Activated CD8-positive, alpha-beta T cell treated with anti-CD3 and anti-CD28 coated beads, Interleukin-2, amount 10 ng/mL, durations not matched to agents 7 days and 5 days (primary cell): ENCODE results near the gene PBXIP1. TPM values are rescaled to one million over a fixed set of nuclear protein-coding genes. Genes with fewer than 3 reads are reported as not detected.

Experiments
- ATAC-seq: fragments of 150-1000 bp; cut with Tn5 transposase; one replicate; pipeline ENCODE4 v1.10.0; 2021; ENCODE audit warnings: moderate library complexity
- CTCF ChIA-PET: fragments of 350-600 bp; sonication (Branson Sonifier 250); formaldehyde crosslinking; loops from one replicate; lab custom pipeline; 2021; ENCODE audit warnings: antibody characterized with exemption; lab: Charles Lee
- POLR2A ChIA-PET: fragments of 350-600 bp; sonication (Branson Sonifier 250); formaldehyde crosslinking; loops from one replicate; lab custom pipeline; 2021; ENCODE audit warnings: antibody characterized with exemption; lab: Charles Lee
- DNase-seq: peaks from one replicate; pipeline ENCODE4 v3.0.0-alpha.2; 2020
- H3K27ac Mint-ChIP-seq: one replicate; pipeline ENCODE4 v1.8.0; 2021; ENCODE audit warnings: mild to moderate bottlenecking, mixed read lengths
- H3K27me3 Mint-ChIP-seq: one replicate; pipeline ENCODE4 v1.8.0; 2021; ENCODE audit warnings: low read depth, mixed read lengths
- H3K36me3 Mint-ChIP-seq: one replicate; pipeline ENCODE4 v1.8.0; 2021; ENCODE audit warnings: low read depth, mixed read lengths
- H3K4me1 Mint-ChIP-seq: one replicate; pipeline ENCODE4 v1.8.0; 2021; ENCODE audit warnings: low read depth, mixed read lengths
- H3K4me3 Mint-ChIP-seq: one replicate; pipeline ENCODE4 v1.8.0; 2021; ENCODE audit warnings: mild to moderate bottlenecking, mixed read lengths
- H3K9me3 Mint-ChIP-seq: one replicate; pipeline ENCODE4 v1.8.0; 2022; ENCODE audit warnings: mixed read lengths; ENCODE audit not compliant: insufficient read depth
- total RNA-seq, 2 experiments: library from RNA; stranded (reverse); gene quantifications; one replicate each; pipeline ENCODE4 v1.2.3, GENCODE V29; 2021

Gene PBXIP1
- total RNA-seq, 2 experiments from 2014 or later = 44.5 to 48.2 TPM

- ChIA-PET POLR2A (interaction anchor here (0.9 to 4.2 kb wide), 5 partner anchors 10 to 37 kb away, joined by 3 to 28 read pairs (median 11); partner anchors contain the start of genes FLAD1, PBXIP1 and PYGO2), CTCF (interaction anchor here (0.7 to 4.7 kb wide), 6 partner anchors 10 to 46 kb away, joined by 3 to 22 read pairs (median 7); partner anchors contain the start of genes FLAD1, PBXIP1 and PYGO2)
- ATAC-seq (no peak), DNase-seq (no peak)
- Mint-ChIP-seq H3K4me3 (no peak overlapping the region), H3K36me3 (peaks cover 35% of the 10 kb centered on the region), H3K27me3 (no peaks in the 10 kb centered on the region), H3K9me3 (no peaks in the 10 kb centered on the region), H3K27ac (peak overlapping the region; percentile 23), H3K4me1 (peaks cover 52% of the 10 kb centered on the region)
These were observed 15.6 kb upstream of the PBXIP1 start for GRCh38 chr1:154971341-154971998.

- Mint-ChIP-seq H3K4me1 (peaks cover 52% of the 10 kb centered on the region), H3K4me3 (no peak within 1 kb of the TSS), H3K36me3 (peaks cover 36% of the 10 kb centered on the region), H3K9me3 (no peaks in the 10 kb centered on the region), H3K27ac (peak within 1 kb of the TSS; percentile 28), H3K27me3 (no peaks in the 10 kb centered on the region)
- CTCF ChIA-PET = interaction anchor here (0.7 to 3.6 kb wide), 5 partner anchors 9 to 46 kb away, joined by 3 to 16 read pairs (median 6); partner anchors contain the start of genes PBXIP1 and PYGO2
- POLR2A ChIA-PET = interaction anchor here (0.7 to 3.1 kb wide), 4 partner anchors 9 to 17 kb away, joined by 3 to 15 read pairs (median 8); partner anchors contain the start of genes PBXIP1 and PYGO2
- ATAC-seq (no peak), DNase-seq (peak; percentile 40)
These were observed 14.9 kb upstream of the PBXIP1 start, which contains the start of gene SHC1 for GRCh38 chr1:154970631-154971340. Gene SHC1 (minus strand): TSS chr1:154970747. CDS start chr1:154970526, 221 bp downstream.

DNA sequence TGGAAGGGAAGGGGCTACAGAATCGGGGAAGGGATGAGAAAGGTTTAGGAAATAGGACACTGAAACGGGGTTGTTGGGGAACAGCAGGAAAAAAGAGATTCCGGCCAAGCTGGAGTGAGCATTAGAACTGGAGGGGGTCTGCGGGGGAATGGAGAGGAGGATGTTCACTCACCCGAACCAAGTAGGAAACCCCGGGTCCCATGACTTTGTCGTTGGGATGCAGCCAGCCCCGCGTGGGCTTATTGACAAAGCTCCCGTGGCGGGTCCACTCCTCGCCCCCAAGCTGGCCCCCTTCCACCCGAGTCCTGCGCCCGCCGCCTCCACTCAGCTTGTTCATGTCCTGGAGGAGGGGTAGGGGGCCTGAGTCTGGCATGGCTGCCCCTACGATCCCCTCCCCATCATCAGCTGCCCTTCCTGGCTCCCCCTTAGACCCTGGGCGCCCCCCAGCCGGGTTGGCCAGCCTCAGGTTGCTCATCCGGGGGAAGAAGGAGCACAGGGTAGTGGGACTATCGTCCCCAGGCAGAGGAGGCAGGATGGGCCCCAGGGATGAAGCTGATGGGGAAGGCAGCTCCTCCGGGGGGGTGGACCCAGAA, 14.1 kb upstream of the PBXIP1 start:
- Mint-ChIP-seq H3K27ac (no peak overlapping the region), H3K4me3 (no peak overlapping the region), H3K36me3 (peaks cover 43% of the 10 kb centered on the region), H3K9me3 (no peaks in the 10 kb centered on the region), H3K4me1 (peaks cover 52% of the 10 kb centered on the region), H3K27me3 (no peaks in the 10 kb centered on the region)
- no peak for DNase-seq
- CTCF ChIA-PET = interaction anchor here (0.7 to 3.6 kb wide), 5 partner anchors 8 to 550 kb away, joined by 3 to 16 read pairs (median 6); partner anchors contain the start of genes PBXIP1 and PYGO2
- ATAC-seq = no peak
- POLR2A ChIA-PET = interaction anchor here (1.4 to 3.1 kb wide), 3 partner anchors 8 to 18 kb away, joined by 4 to 15 read pairs (median 11); partner anchors contain the start of genes PBXIP1 and PYGO2

- Mint-ChIP-seq H3K36me3 (peaks cover 48% of the 10 kb centered on the region), H3K4me3 (no peak overlapping the region), H3K27ac (peak overlapping the region; percentile 12), H3K27me3 (no peaks in the 10 kb centered on the region), H3K4me1 (peaks cover 52% of the 10 kb centered on the region), H3K9me3 (no peaks in the 10 kb centered on the region)
- DNase-seq = no peak
- CTCF ChIA-PET = interaction anchor here (0.7 to 3.6 kb wide), 4 partner anchors 7 to 550 kb away, joined by 3 to 16 read pairs (median 3); partner anchors contain the start of gene PYGO2
- ATAC-seq = no peak
- POLR2A ChIA-PET = interaction anchor here (2.3 to 3.1 kb wide), 2 partner anchors 8 to 13 kb away, joined by 11 to 15 read pairs; partner anchors contain the start of genes PBXIP1 and PYGO2
These were observed 13.3 kb upstream of the PBXIP1 start for GRCh38 chr1:154969246-154969645.

GRCh38 chr1:154968731-154969130, 12.8 kb upstream of the PBXIP1 start:
- Mint-ChIP-seq H3K36me3 (peaks cover 53% of the 10 kb centered on the region), H3K9me3 (no peaks in the 10 kb centered on the region), H3K27me3 (no peaks in the 10 kb centered on the region), H3K27ac (peak overlapping the region; percentile 20), H3K4me1 (peaks cover 55% of the 10 kb centered on the region), H3K4me3 (no peak overlapping the region)
- no peak for ATAC-seq
- no peak for DNase-seq
- ChIA-PET CTCF (interaction anchor here (0.8 to 1.5 kb wide), 2 partner anchors 14 to 49 kb away, joined by 3 read pairs; no protein-coding TSS in a partner anchor), POLR2A (no interaction called here)

- POLR2A ChIA-PET = interaction anchor here (1.0 to 4.2 kb wide), 2 partner anchors 12 to 32 kb away, joined by 3 to 23 read pairs; partner anchors contain the start of gene PBXIP1
- no peaks in the 10 kb centered on the region for H3K9me3 Mint-ChIP-seq
- H3K27ac Mint-ChIP-seq = peak overlapping the region; percentile 25
- CTCF ChIA-PET = interaction anchor here (0.8 to 1.7 kb wide), 3 partner anchors 23 to 94 kb away, joined by 3 to 5 read pairs (median 4); partner anchors contain the start of gene ADAM15
- no peaks in the 10 kb centered on the region for H3K27me3 Mint-ChIP-seq
- H3K4me3 Mint-ChIP-seq = no peak overlapping the region
- DNase-seq = no peak
- H3K4me1 Mint-ChIP-seq = peaks cover 60% of the 10 kb centered on the region
- no peak for ATAC-seq
- H3K36me3 Mint-ChIP-seq = peaks cover 58% of the 10 kb centered on the region
These were observed 11.5 kb upstream of the PBXIP1 start for GRCh38 chr1:154967331-154967950.

DNA sequence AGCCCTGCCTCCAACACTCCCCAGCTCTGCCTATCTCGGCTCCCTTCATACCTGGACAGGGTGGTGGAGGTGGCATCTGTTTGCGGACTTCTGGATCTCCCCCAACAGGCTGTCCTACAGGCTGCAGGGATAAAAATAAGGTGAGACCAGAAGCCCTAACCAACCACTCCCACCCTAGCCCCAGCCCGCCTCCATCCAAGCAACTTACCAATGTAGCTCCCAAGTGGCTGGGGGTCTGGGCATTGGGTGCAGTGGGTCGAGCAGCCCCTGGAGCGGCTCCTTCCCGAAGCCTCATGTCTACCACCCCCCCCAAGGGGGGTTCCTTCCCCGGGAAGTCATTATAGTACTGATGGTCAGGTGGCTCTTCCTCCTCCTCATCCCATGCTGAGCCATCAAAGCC, 10.2 kb upstream of the PBXIP1 start:
- no peak overlapping the region for H3K4me3 Mint-ChIP-seq
- H3K36me3 Mint-ChIP-seq = peaks cover 53% of the 10 kb centered on the region
- H3K4me1 Mint-ChIP-seq = peaks cover 52% of the 10 kb centered on the region
- CTCF ChIA-PET = interaction anchor here (1.3 to 1.4 kb wide), 2 partner anchors 22 to 34 kb away, joined by 4 to 6 read pairs; no protein-coding TSS in a partner anchor
- ATAC-seq (no peak), DNase-seq (no peak)
- no peaks in the 10 kb centered on the region for H3K27me3 Mint-ChIP-seq
- no peak overlapping the region for H3K27ac Mint-ChIP-seq
- H3K9me3 Mint-ChIP-seq = no peaks in the 10 kb centered on the region
- POLR2A ChIA-PET = interaction anchor here (3.0 to 4.2 kb wide), 2 partner anchors 8 to 11 kb away, joined by 13 to 23 read pairs; partner anchors contain the start of gene PBXIP1

DNA sequence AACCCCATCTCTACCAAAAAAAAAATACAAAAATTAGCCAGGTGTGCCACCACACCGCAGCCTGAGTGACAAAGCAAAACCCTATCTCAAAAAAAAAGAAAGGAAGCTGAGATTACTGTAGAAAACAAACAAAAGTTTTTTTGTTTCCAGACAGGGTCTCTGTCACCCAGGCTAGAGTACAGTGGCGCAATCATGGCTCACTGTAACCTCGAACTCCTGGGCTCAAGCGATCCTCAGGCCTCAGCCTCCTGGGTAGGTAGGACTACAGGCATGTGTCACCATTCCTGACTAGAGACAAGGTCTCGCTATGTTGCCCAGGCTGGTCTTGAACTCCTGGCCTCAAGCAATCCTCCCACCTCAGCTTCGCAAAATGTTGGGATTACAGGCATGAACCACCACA, 8.5 kb upstream of the PBXIP1 start:
- DNase-seq = no peak
- peaks cover 62% of the 10 kb centered on the region for H3K36me3 Mint-ChIP-seq
- POLR2A ChIA-PET = interaction anchor here (3.0 to 4.2 kb wide), 2 partner anchors 9 kb away, joined by 13 to 23 read pairs; partner anchors contain the start of gene PBXIP1
- peaks cover 53% of the 10 kb centered on the region for H3K4me1 Mint-ChIP-seq
- no peak for ATAC-seq
- H3K9me3 Mint-ChIP-seq = no peaks in the 10 kb centered on the region
- H3K4me3 Mint-ChIP-seq = no peak overlapping the region
- no peaks in the 10 kb centered on the region for H3K27me3 Mint-ChIP-seq
- CTCF ChIA-PET = interaction anchor here (0.7 to 4.0 kb wide), 4 partner anchors 9 to 53 kb away, joined by 3 to 22 read pairs (median 3); no protein-coding TSS in a partner anchor
- peak overlapping the region; percentile 27 for H3K27ac Mint-ChIP-seq

DNA sequence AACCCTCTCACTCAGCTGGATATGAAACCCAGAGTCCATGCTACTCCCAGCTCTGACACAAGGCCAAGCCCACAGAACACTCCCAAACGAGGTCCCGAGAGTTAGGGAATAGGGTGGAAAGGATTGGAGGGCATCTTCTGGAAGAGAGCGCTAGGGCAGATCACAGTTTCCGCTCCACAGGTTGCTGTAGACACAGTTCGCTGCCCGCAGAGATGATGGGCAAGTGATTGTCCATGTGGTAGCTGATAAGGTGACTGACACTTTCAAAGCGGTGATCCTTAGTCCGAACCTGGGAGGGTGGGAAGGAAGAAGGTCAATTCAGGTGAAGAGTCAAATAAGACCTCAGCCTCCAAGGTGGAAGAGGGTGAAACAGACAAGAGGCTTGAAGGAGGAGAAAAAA, 7.7 kb upstream of the PBXIP1 start:
- no peak overlapping the region for H3K4me3 Mint-ChIP-seq

GRCh38 chr1:154962795-154963330, 7.0 kb upstream of the PBXIP1 start:
- POLR2A ChIA-PET = interaction anchor here (0.7 to 4.9 kb wide), 2 partner anchors 11 kb away, joined by 3 to 31 read pairs; partner anchors contain the start of gene CKS1B
- H3K36me3 Mint-ChIP-seq = peaks cover 64% of the 10 kb centered on the region
- H3K9me3 Mint-ChIP-seq = no peaks in the 10 kb centered on the region

More for the DNA sequence above, 7.7 kb upstream of the PBXIP1 start:
- no peaks in the 10 kb centered on the region for H3K9me3 Mint-ChIP-seq
- H3K27me3 Mint-ChIP-seq = no peaks in the 10 kb centered on the region
- POLR2A ChIA-PET = interaction anchor here (3.0 to 4.2 kb wide), 2 partner anchors 8 to 10 kb away, joined by 13 to 23 read pairs; partner anchors contain the start of gene PBXIP1
- CTCF ChIA-PET = interaction anchor here (1.1 to 4.0 kb wide), 2 partner anchors 10 to 53 kb away, joined by 3 to 22 read pairs; no protein-coding TSS in a partner anchor
- H3K36me3 Mint-ChIP-seq = peaks cover 64% of the 10 kb centered on the region
- no peak for DNase-seq
- peaks cover 46% of the 10 kb centered on the region for H3K4me1 Mint-ChIP-seq
- peak overlapping the region; percentile 53 for H3K27ac Mint-ChIP-seq
- no peak for ATAC-seq

More at GRCh38 chr1:154962795-154963330, 7.0 kb upstream of the PBXIP1 start:
- H3K27ac Mint-ChIP-seq = peak overlapping the region; percentile 89
- ATAC-seq = no peak
- H3K4me1 Mint-ChIP-seq = peaks cover 43% of the 10 kb centered on the region
- CTCF ChIA-PET = interaction anchor here (2.1 to 4.0 kb wide), 4 partner anchors 8 to 89 kb away, joined by 11 to 22 read pairs (median 18); partner anchors contain the start of genes ADAM15, CKS1B and SHC1
- no peak for DNase-seq
- H3K4me3 Mint-ChIP-seq = peak overlapping the region; percentile 85
- no peaks in the 10 kb centered on the region for H3K27me3 Mint-ChIP-seq
